Activated CD8-positive, alpha-beta memory T cell treated with anti-CD3 and anti-CD28 coated beads for 36 hours (primary cell): ENCODE measurements around the gene EEF1AKMT1. TPM values are rescaled to one million over a fixed set of nuclear protein-coding genes. Genes with fewer than 3 reads are reported as not detected.
"Not testable (repeated sequence)": the region's sequence is repeated elsewhere in the genome, so short reads cannot be mapped to it uniquely, and the experiment has no call there.

ENCODE experiments used
- CTCF ChIA-PET: fragments of 350-600 bp; sonication (Branson Sonifier 250); formaldehyde crosslinking; loops from one replicate; lab custom pipeline; 2021; ENCODE audit warnings: antibody characterized with exemption; lab: Charles Lee
- POLR2A ChIA-PET: fragments of 350-600 bp; sonication (Branson Sonifier 250); formaldehyde crosslinking; loops from one replicate; lab custom pipeline; 2021; ENCODE audit warnings: antibody characterized with exemption; lab: Charles Lee
- total RNA-seq, 2 experiments: library from RNA; stranded (reverse); gene quantifications; one replicate each; pipeline ENCODE4 v1.2.3, GENCODE V29; 2021

EEF1AKMT1 gene
- total RNA-seq, 2 experiments from 2014 or later: 19.6 to 21.3 TPM

GRCh38 chr13:20782116-20782708 lies 8.5 kb upstream of the EEF1AKMT1 start:
- ChIA-PET CTCF (interaction anchor here (0.6 kb wide), 1 partner anchor 585 kb away, joined by 5 read pairs; no protein-coding TSS in a partner anchor), POLR2A (no interaction called here)

GRCh38 chr13:20780317-20780716 lies 6.6 kb upstream of the EEF1AKMT1 start:
- ChIA-PET POLR2A (no interaction called here), CTCF (no interaction called here)

GRCh38 chr13:20779405-20779804 lies 5.6 kb upstream of the EEF1AKMT1 start:
- POLR2A ChIA-PET: no interaction called here

GRCh38 chr13:20778311-20778710 lies 4.5 kb upstream of the EEF1AKMT1 start:
- ChIA-PET POLR2A (no interaction called here), CTCF (interaction anchor here (0.9 kb wide), 1 partner anchor 146 kb away, joined by 3 read pairs; no protein-coding TSS in a partner anchor)

More at GRCh38 chr13:20779405-20779804, 5.6 kb upstream of the EEF1AKMT1 start:
- CTCF ChIA-PET: no interaction called here

GRCh38 chr13:20776751-20777150 lies 3.0 kb upstream of the EEF1AKMT1 start:
- ChIA-PET POLR2A (interaction anchor here (0.6 kb wide), 1 partner anchor 635 kb away, joined by 3 read pairs; no protein-coding TSS in a partner anchor), CTCF (no interaction called here)

GRCh38 chr13:20775961-20776360 lies 2.2 kb upstream of the EEF1AKMT1 start:
- POLR2A ChIA-PET: no interaction called here
- CTCF ChIA-PET: no interaction called here

GRCh38 chr13:20774746-20775145 lies 985 bp upstream of the EEF1AKMT1 start:
- POLR2A ChIA-PET: no interaction called here
- CTCF ChIA-PET: no interaction called here

- CTCF ChIA-PET: no interaction called here
These were observed 1.2 kb downstream of the EEF1AKMT1 start for GRCh38 chr13:20772401-20773131.

GRCh38 chr13:20769834-20770233 lies 3.9 kb downstream of the EEF1AKMT1 start:
- ChIA-PET POLR2A (no interaction called here), CTCF (no interaction called here)

More at GRCh38 chr13:20772401-20773131, 1.2 kb downstream of the EEF1AKMT1 start:
- POLR2A ChIA-PET: interaction anchor here (1.0 kb wide), 1 partner anchor 12 kb away, joined by 4 read pairs; no protein-coding TSS in a partner anchor

GRCh38 chr13:20769091-20769490 lies 4.7 kb downstream of the EEF1AKMT1 start:
- CTCF ChIA-PET: no interaction called here
- POLR2A ChIA-PET: no interaction called here

GRCh38 chr13:20767309-20767943 lies 6.3 kb downstream of the EEF1AKMT1 start:
- CTCF ChIA-PET: interaction anchor here (0.7 kb wide), 1 partner anchor 1008 kb away, joined by 3 read pairs; no protein-coding TSS in a partner anchor
- POLR2A ChIA-PET: no interaction called here

GRCh38 chr13:20760872-20761271 lies 12.9 kb downstream of the EEF1AKMT1 start:
- ChIA-PET CTCF (no interaction called here), POLR2A (no interaction called here)

GRCh38 chr13:20754009-20754408 lies 19.8 kb downstream of the EEF1AKMT1 start:
- CTCF ChIA-PET: no interaction called here
- POLR2A ChIA-PET: no interaction called here

- ChIA-PET CTCF (no interaction called here), POLR2A (no interaction called here)
These were observed 24.4 kb downstream of the EEF1AKMT1 start for GRCh38 chr13:20749377-20749776.

- CTCF ChIA-PET, POLR2A ChIA-PET: not testable (repeated sequence)
These were observed 29.8 kb downstream of the EEF1AKMT1 start for GRCh38 chr13:20743830-20744404.

- ChIA-PET POLR2A (no interaction called here), CTCF (no interaction called here)
These were observed 33.7 kb downstream of the EEF1AKMT1 start for GRCh38 chr13:20740021-20740420.

- ChIA-PET POLR2A (no interaction called here), CTCF (no interaction called here)
These were observed 35.1 kb downstream of the EEF1AKMT1 start for GRCh38 chr13:20738616-20739015.

- CTCF ChIA-PET: no interaction called here
- POLR2A ChIA-PET: no interaction called here
These were observed 43.9 kb downstream of the EEF1AKMT1 start for GRCh38 chr13:20729633-20730585.
